MCF 10A (cell line): ENCODE data around the gene CCDC97. TPM values are rescaled to one million over a fixed set of nuclear protein-coding genes. Genes with fewer than 3 reads are reported as not detected.

ENCODE experiments used
- BruUV-seq: library from RNA; stranded (reverse); fragments of 400-500 nt; replicated peaks from 2 replicates; lab custom pipeline; 2021; lab: Mats Ljungman, UMichigan
- CTCF ChIA-PET: fragments of 300-600 bp; sonication (Branson Sonifier 250); formaldehyde crosslinking; extraction: SDS; loops from one replicate; lab custom pipeline; 2021; ENCODE audit warnings: antibody characterized with exemption, inconsistent platforms; lab: Yijun Ruan, JAX
- POLR2A ChIA-PET: fragments of 300-600, 350-650 bp; sonication (Branson Sonifier 250); formaldehyde crosslinking; extraction: SDS; loops from one replicate; lab custom pipeline; 2020; ENCODE audit warnings: antibody characterized with exemption, inconsistent platforms; lab: Yijun Ruan, JAX
- DNase-seq: peaks from one replicate; pipeline ENCODE4 v3.0.0-alpha.2; 2018; ENCODE audit not compliant: unreplicated experiment
- H3K27ac Mint-ChIP-seq: one replicate; pipeline ENCODE4 v1.8.0; 2022; ENCODE audit warnings: mild to moderate bottlenecking, low read depth, mixed read lengths; ENCODE audit not compliant: unreplicated experiment
- H3K27me3 Mint-ChIP-seq: one replicate; pipeline ENCODE4 v1.8.0; 2022; ENCODE audit warnings: mixed read lengths; ENCODE audit not compliant: insufficient read depth, unreplicated experiment
- H3K36me3 Mint-ChIP-seq: one replicate; pipeline ENCODE4 v1.8.0; 2022; ENCODE audit warnings: mild to moderate bottlenecking, moderate library complexity, mixed read lengths; ENCODE audit not compliant: insufficient read depth, unreplicated experiment
- H3K4me1 Mint-ChIP-seq: one replicate; pipeline ENCODE4 v1.8.0; 2022; ENCODE audit warnings: mixed read lengths; ENCODE audit not compliant: insufficient read depth, unreplicated experiment
- H3K4me3 Mint-ChIP-seq: one replicate; pipeline ENCODE4 v1.8.0; 2022; ENCODE audit warnings: mild to moderate bottlenecking, moderate library complexity, mixed read lengths; ENCODE audit not compliant: unreplicated experiment
- H3K9me3 Mint-ChIP-seq: one replicate; pipeline ENCODE4 v1.8.0; 2022; ENCODE audit warnings: mixed read lengths; ENCODE audit not compliant: unreplicated experiment
- intact Hi-C: fragments of 100-400 bp; cut with micrococcal nuclease; formaldehyde crosslinking; loops from 2 replicates; pipeline ENCODE4 v1.14.1; 2022
- total RNA-seq: library from RNA; stranded (reverse); gene quantifications from 2 replicates; pipeline ENCODE4 v1.2.3, GENCODE V29; 2022
- TF ChIP-seq, protein P1 (sequence below): fragments of 200-600 bp; IDR thresholded peaks from one replicate; pipeline ENCODE4 v1.8.0; 2022; ENCODE audit warnings: antibody characterized with exemption, mild to moderate bottlenecking; ENCODE audit not compliant: unreplicated experiment

The CCDC97 gene
- total RNA-seq, 1 experiment from 2014 or later = 25.0 TPM

DNA sequence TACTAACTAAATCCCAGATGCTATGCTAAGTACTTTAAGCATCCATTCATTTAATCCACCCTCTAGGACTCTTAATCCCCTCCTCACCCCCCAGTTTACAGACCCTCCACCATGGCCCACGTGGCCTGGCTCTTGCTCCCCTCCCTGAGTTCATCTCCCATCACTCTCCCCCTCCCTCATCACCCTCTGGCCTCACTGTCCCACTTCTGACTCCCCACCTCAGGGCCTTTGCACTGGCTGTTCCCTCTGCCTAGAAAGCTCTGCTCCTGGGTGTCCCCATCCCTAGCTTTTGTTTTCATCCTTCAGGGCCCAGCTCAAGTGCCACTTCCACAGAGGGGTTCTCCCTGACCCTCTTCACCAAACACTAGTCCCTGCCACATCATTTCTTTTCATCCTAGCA lies 49.8 kb downstream of the CCDC97 start:
- no peak overlapping the region for H3K27ac Mint-ChIP-seq
- no TSS peak for BruUV-seq
- H3K4me1 Mint-ChIP-seq = no peaks in the 10 kb centered on the region
- DNase-seq = no peak
- POLR2A ChIA-PET = interaction anchor here (0.9 kb wide), 1 partner anchor 32 kb away, joined by 3 read pairs; no protein-coding TSS in a partner anchor
- CTCF ChIA-PET = interaction anchor here (0.6 to 1.5 kb wide), 2 partner anchors 51 to 385 kb away, joined by 4 to 6 read pairs; no protein-coding TSS in a partner anchor
- intact Hi-C loops = no loop called here
- H3K4me3 Mint-ChIP-seq = no peak overlapping the region
- peaks cover 12% of the 10 kb centered on the region for H3K36me3 Mint-ChIP-seq
- no peaks in the 10 kb centered on the region for H3K27me3 Mint-ChIP-seq
- TF ChIP-seq, protein P1, sequence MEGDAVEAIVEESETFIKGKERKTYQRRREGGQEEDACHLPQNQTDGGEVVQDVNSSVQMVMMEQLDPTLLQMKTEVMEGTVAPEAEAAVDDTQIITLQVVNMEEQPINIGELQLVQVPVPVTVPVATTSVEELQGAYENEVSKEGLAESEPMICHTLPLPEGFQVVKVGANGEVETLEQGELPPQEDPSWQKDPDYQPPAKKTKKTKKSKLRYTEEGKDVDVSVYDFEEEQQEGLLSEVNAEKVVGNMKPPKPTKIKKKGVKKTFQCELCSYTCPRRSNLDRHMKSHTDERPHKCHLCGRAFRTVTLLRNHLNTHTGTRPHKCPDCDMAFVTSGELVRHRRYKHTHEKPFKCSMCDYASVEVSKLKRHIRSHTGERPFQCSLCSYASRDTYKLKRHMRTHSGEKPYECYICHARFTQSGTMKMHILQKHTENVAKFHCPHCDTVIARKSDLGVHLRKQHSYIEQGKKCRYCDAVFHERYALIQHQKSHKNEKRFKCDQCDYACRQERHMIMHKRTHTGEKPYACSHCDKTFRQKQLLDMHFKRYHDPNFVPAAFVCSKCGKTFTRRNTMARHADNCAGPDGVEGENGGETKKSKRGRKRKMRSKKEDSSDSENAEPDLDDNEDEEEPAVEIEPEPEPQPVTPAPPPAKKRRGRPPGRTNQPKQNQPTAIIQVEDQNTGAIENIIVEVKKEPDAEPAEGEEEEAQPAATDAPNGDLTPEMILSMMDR = no peak
- no peaks in the 10 kb centered on the region for H3K9me3 Mint-ChIP-seq

DNA sequence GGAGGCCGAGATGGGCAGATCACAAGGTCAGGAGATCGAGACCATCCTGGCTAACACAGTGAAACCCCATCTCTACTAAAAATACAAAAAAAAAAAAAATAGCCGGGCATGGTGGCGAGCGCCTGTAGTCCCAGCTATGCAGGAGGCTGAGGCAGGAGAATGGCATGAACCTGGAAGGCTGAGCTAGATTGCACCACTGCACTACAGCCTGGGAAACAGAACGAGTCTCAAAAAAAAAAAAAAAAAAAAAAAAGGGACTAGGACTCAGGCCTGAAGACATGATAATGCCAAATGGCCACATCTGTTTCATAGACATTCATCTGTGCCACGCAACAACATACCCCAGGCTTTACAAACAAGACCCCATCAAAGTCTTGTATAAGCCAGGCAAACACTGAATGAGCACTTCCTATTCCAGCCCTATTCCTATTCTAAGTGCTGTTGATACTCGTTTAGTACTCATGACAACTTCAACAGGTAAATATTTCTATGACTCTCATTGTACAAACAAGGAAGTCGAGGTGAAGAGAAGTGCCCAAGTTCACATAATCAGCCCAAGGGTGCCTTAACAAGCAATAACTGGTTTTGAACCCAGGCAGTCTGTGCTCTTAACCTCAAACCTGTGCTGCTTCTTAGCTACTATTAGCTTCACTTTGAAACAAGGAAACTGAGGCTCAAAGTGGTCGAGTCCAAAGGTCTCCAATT lies 52.3 kb downstream of the CCDC97 start:
- DNase-seq = no peak
- H3K9me3 Mint-ChIP-seq = no peaks in the 10 kb centered on the region
- ChIA-PET CTCF (interaction anchor here (0.5 to 4.2 kb wide), 3 partner anchors 8 to 1495 kb away, joined by 3 to 34 read pairs (median 3); partner anchors contain the start of gene TGFB1), POLR2A (interaction anchor here (1.6 to 3.4 kb wide), 4 partner anchors 10 to 19 kb away, joined by 5 to 41 read pairs (median 16); partner anchors contain the start of gene TGFB1)
- TF ChIP-seq, protein P1 = no peak
- no peaks in the 10 kb centered on the region for H3K27me3 Mint-ChIP-seq
- BruUV-seq = no TSS peak
- H3K4me3 Mint-ChIP-seq = peak overlapping the region; percentile 98
- intact Hi-C loops = no loop called here
- H3K36me3 Mint-ChIP-seq = peaks cover 6% of the 10 kb centered on the region
- H3K27ac Mint-ChIP-seq = peak overlapping the region; percentile 100
- H3K4me1 Mint-ChIP-seq = peaks cover 14% of the 10 kb centered on the region

DNA sequence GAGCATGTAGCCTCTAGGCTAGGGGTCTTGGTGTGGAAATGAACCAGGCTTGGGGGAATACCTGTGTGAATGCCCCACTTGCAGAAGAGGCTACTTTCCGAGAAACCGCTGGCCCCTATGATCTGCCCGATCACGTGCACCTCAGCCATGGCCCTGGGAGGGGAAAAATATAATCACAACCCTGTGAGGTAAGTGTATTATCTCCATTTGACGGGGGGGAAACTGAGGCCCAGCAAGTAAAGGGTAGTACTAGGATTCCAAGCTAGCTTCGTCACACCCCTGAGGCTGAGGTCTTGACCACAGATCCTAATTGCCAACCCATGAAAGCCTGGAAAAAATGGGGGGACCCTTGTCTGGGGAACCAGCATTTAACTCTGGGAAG lies 53.4 kb downstream of the CCDC97 start:
- H3K4me1 Mint-ChIP-seq = peaks cover 21% of the 10 kb centered on the region
- H3K36me3 Mint-ChIP-seq = peaks cover 6% of the 10 kb centered on the region
- ChIA-PET POLR2A (interaction anchor here (0.6 to 3.4 kb wide), 22 partner anchors 9 to 939 kb away, joined by 3 to 41 read pairs (median 5); partner anchors contain the start of genes BCKDHA, CCDC97, DMAC2 and EXOSC5), CTCF (interaction anchor here (0.6 to 4.2 kb wide), 8 partner anchors 10 to 852 kb away, joined by 3 to 34 read pairs (median 4); partner anchors contain the start of gene TGFB1)
- no TSS peak for BruUV-seq
- no peaks in the 10 kb centered on the region for H3K27me3 Mint-ChIP-seq
- intact Hi-C loops = no loop called here
- TF ChIP-seq, protein P1 = no peak
- H3K9me3 Mint-ChIP-seq = no peaks in the 10 kb centered on the region
- no peak for DNase-seq
- peak overlapping the region; percentile 98 for H3K4me3 Mint-ChIP-seq
- H3K27ac Mint-ChIP-seq = peak overlapping the region; percentile 100
